Immature natural killer cell (primary cell): ENCODE measurements around the gene ORM1. TPM values are rescaled to one million over a fixed set of nuclear protein-coding genes. Genes with fewer than 3 reads are reported as not detected.

Experiments
- DNase-seq, 3 donors: peaks; one replicate each; pipeline ENCODE4 v3.0.0; 2022; ENCODE audit warnings: mixed read lengths in 1 of 3
- H3K27ac Mint-ChIP-seq, 6 donors: one replicate each; pipeline ENCODE4 v1.8.0; 2020; ENCODE audit warnings: mixed read lengths in 6 of 6, mild to moderate bottlenecking in 5 of 6, inconsistent platforms in 4 of 6, moderate library complexity in 3 of 6
- H3K27me3 Mint-ChIP-seq, 3 donors: one replicate each; pipeline ENCODE4 v1.8.0; 2020 to 2021; ENCODE audit warnings: low read depth in 3 of 3, mild to moderate bottlenecking in 3 of 3, mixed read lengths in 3 of 3, moderate library complexity in 3 of 3, inconsistent platforms in 1 of 3
- H3K36me3 Mint-ChIP-seq, 3 donors: one replicate each; pipeline ENCODE4 v1.8.0; 2020; ENCODE audit warnings: mixed read lengths in 3 of 3, inconsistent platforms in 2 of 3, mild to moderate bottlenecking in 2 of 3
- H3K4me1 Mint-ChIP-seq, 2 donors: one replicate each; pipeline ENCODE4 v1.8.0; 2020; ENCODE audit warnings: inconsistent platforms in 2 of 2, mild to moderate bottlenecking in 2 of 2, mixed read lengths in 2 of 2, moderate library complexity in 1 of 2
- H3K4me3 Mint-ChIP-seq, 5 donors: one replicate each; pipeline ENCODE4 v1.8.0; 2020; ENCODE audit warnings: mild to moderate bottlenecking in 5 of 5, mixed read lengths in 5 of 5, inconsistent platforms in 3 of 5, moderate library complexity in 3 of 5
- H3K9me3 Mint-ChIP-seq, 6 donors: one replicate each; pipeline ENCODE4 v1.8.0; 2020; ENCODE audit warnings: mild to moderate bottlenecking in 6 of 6, mixed read lengths in 6 of 6, inconsistent platforms in 4 of 6, moderate library complexity in 3 of 6
- polyA plus RNA-seq, 3 donors: library from polyadenylated mRNA; unstranded; fragments of 300-500 nt; fragmentation: Illumina TruSeq; gene quantifications; one replicate each; pipeline ENCODE4 v1.2.3, GENCODE V29; 2021

The ORM1 gene
- polyA plus RNA-seq, 3 donors from 2014 or later = not detected

DNA sequence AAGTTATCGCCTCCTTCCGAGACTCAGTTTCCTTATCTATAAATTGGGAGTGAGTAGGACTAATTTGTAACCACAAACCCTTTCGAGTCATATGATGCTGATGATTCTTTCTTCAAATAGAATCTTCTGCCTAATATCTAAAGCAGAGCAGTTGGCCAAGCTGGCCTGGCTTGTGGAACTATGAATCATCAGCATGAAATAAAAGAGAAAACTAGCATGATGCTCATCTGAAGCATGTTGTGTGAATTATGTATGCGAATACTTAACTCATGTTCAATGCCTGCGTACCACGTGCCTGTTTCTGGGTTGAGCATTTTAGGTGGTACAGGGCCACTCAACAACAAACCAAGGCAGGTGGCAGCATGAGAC, 15.0 kb upstream of the ORM1 start:
- Mint-ChIP-seq H3K27ac (no peak overlapping the region), H3K4me1 (peaks cover 0 to 2% of the 10 kb centered on the region in 2 donors), H3K4me3 (no peak overlapping the region), H3K27me3 (peaks cover 0 to 8% (median 0%) of the 10 kb centered on the region in 3 donors), H3K36me3 (no peaks in the 10 kb centered on the region), H3K9me3 (no peaks in the 10 kb centered on the region)
- no peak for DNase-seq

DNA sequence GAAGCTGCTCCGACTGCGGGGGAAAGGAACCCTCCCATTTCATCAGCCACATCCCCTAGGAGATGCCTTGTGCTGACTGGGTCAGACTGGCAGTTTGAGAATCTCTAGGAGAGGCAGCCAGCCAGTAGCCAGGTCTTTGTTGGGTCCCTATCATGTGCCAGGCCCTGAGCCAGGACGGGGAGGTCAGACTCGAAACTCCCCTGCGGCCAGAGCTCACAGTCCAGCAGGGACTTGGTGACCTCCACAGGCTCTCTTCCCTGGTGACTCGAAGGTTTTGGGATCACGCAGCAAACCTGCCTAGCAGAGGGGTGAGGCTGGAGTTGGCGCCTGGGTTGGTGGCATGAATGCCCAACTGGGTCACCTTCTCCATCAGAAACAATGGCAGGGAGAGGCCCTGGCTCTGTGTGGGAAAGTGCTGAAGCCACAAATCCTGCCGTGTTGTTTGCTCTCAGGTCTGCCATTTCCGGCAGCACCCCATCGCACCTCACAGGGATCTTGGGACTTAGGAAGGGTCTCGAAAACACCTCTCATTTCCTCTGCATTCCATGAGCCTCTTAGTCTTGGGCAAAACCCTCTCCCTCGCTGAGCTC, 14.4 kb upstream of the ORM1 start:
- Mint-ChIP-seq H3K4me1 (peaks cover 0 to 2% of the 10 kb centered on the region in 2 donors), H3K27ac (no peak overlapping the region), H3K36me3 (no peaks in the 10 kb centered on the region), H3K27me3 (peaks cover 0 to 8% (median 0%) of the 10 kb centered on the region in 3 donors), H3K9me3 (no peaks in the 10 kb centered on the region), H3K4me3 (no peak overlapping the region)
- no peak for DNase-seq

DNA sequence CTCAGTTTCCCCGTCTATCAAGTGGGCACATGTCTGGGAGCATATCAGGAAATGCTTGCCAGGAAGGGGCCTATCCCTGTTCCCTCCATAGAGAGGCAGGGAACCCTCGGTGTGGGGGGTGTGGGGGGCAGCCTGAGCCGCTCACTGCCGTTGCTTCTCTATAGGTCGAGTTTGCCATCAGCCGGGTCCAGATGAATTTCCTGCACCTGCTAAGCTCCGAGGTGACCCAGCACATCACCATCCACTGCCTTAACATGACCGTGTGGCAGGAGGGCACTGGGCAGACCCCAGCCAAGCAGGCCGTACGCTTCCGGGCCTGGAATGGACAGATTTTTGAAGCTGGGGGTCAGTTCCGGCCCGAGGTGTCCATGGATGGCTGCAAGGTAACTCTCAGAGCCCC, 13.8 kb upstream of the ORM1 start:
- no peaks in the 10 kb centered on the region for H3K9me3 Mint-ChIP-seq

DNA sequence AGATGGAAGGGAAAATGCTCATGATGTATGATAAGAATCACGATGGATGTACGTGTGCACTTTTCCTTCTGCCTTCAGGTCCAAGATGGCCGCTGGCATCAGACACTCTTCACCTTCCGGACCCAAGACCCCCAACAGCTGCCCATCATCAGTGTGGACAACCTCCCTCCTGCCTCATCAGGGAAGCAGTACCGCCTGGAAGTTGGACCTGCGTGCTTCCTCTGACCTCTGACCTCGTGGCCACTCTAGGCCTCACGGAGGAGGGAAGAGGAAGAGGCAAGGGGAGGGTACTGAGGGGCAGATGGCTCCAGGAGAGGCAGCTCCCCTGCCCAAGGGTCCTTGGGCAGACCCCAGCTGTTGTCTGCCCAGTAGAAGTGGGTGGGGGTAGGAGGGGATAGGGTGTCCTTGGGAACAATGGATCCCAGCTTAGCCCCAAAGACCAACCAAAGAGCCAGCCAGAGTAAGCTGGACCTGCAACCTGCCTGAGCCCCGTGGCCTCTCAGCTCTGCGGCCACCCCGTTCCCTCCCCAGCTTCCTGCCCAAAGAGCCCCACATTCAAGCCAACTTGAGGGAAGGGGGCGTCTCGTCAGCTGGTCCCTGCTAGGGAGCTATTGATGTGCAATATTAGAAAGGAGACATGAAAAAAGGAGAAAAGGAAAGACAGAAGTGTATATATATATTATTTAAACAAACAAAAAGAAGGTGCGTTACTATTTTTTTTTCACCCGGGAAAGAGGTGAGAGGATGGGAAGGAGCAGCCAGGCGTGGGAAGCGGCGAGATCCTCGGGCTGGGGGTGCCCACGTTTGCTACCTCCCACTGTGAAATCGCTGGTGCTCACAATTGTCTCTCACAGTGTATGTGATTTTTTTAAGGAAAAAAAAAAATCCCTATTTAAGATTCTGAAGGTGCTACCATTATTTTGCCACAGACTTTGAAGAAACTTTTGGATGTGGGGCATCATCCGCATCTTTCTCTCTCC, 12.1 kb upstream of the ORM1 start:
- no peaks in the 10 kb centered on the region for H3K4me1 Mint-ChIP-seq
- no peaks in the 10 kb centered on the region for H3K36me3 Mint-ChIP-seq
- no peak overlapping the region for H3K4me3 Mint-ChIP-seq
- H3K9me3 Mint-ChIP-seq = no peaks in the 10 kb centered on the region
- no peak overlapping the region for H3K27ac Mint-ChIP-seq
- no peak for DNase-seq
- H3K27me3 Mint-ChIP-seq = peaks cover 0 to 3% (median 0%) of the 10 kb centered on the region in 3 donors

More for the DNA sequence above, 13.8 kb upstream of the ORM1 start:
- H3K27ac Mint-ChIP-seq = no peak overlapping the region
- peaks cover 0 to 2% of the 10 kb centered on the region in 2 donors for H3K4me1 Mint-ChIP-seq
- peaks cover 0 to 6% (median 0%) of the 10 kb centered on the region in 3 donors for H3K27me3 Mint-ChIP-seq
- H3K36me3 Mint-ChIP-seq = no peaks in the 10 kb centered on the region
- no peak overlapping the region for H3K4me3 Mint-ChIP-seq
- no peak for DNase-seq

DNA sequence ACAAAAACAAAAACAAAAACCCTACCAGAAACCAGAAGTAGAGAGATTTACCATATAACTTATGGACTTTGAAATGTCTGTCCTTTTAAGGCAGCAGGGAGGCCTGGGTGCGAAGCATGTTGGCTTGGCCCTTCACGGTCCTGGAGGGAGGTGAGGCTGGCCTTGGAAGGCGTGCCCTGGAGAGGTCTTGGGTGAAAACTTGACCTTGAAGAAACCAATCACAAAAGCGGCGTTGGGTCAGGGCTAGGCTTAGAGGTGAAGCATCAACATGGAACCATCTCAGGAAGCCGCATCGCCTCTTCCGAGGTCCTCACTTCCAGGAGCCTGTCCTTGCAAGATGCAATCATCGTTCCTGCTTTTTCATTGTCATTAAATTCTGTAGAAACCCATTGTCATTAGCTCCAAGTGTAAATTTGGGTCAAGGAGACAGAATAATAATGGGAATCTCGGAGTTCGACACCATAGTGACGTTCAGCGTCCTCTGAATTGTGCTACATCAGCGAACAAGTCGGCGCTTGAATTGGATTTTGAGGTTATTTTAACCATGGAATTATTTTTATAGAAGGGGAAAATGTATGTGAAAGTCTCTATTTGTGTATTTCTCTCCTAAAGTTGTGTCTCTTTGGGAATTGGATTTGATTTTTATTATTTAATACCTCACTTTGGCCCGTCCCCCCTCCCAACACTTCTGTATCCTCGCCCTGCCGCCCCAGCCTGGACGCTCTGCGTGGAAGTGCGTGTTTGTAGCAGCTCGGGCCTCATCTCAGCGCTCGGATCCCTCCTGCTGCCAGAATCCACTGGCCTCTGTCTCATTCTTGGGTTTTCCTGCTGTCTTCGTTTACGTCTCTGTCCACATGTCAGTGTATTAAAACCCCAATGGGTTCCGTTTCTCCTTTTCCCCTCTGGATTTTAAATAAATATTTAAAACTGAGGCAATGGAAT, 11.1 kb upstream of the ORM1 start:
- DNase-seq = no peak
- no peaks in the 10 kb centered on the region for H3K4me1 Mint-ChIP-seq
- no peak overlapping the region for H3K27ac Mint-ChIP-seq
- peaks cover 0 to 2% (median 0%) of the 10 kb centered on the region in 3 donors for H3K27me3 Mint-ChIP-seq
- no peaks in the 10 kb centered on the region for H3K9me3 Mint-ChIP-seq
- no peaks in the 10 kb centered on the region for H3K36me3 Mint-ChIP-seq
- no peak overlapping the region for H3K4me3 Mint-ChIP-seq

- H3K27me3 Mint-ChIP-seq = peaks cover 0 to 2% (median 0%) of the 10 kb centered on the region in 3 donors
- DNase-seq = no peak
- H3K36me3 Mint-ChIP-seq = no peaks in the 10 kb centered on the region
- H3K27ac Mint-ChIP-seq = no peak overlapping the region
- no peaks in the 10 kb centered on the region for H3K4me1 Mint-ChIP-seq
- H3K9me3 Mint-ChIP-seq = no peaks in the 10 kb centered on the region
- no peak overlapping the region for H3K4me3 Mint-ChIP-seq
These were observed 10.4 kb upstream of the ORM1 start for GRCh38 chr9:114312513-114312875.

DNA sequence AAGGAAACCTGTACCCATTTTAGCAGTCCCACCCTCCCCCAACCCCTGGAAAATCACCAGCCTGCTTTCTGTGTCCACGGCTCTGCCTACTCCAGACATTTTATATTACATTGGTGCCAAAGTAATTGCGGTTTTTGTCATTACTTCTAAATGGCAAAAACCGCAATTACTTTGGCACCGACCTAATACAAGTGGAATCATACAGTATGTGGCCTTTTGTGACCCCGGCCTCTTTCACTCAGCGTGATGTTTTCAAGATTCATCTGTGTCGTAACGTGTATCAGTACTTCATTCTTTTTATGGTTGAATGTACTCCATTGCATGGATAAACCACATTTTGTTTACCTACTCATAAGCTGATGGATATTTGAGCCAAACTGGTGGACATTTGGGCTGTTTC, 9.7 kb upstream of the ORM1 start:
- Mint-ChIP-seq H3K4me3 (no peak overlapping the region), H3K27me3 (peaks cover 0 to 4% (median 0%) of the 10 kb centered on the region in 3 donors), H3K4me1 (no peaks in the 10 kb centered on the region), H3K27ac (no peak overlapping the region), H3K9me3 (no peaks in the 10 kb centered on the region), H3K36me3 (no peaks in the 10 kb centered on the region)
- DNase-seq = no peak

GRCh38 chr9:114314256-114314867, 8.5 kb upstream of the ORM1 start:
- Mint-ChIP-seq H3K4me3 (no peak overlapping the region), H3K4me1 (no peaks in the 10 kb centered on the region), H3K27ac (peak overlapping the region in 1 of 6 donors; percentile 24), H3K9me3 (no peaks in the 10 kb centered on the region), H3K36me3 (no peaks in the 10 kb centered on the region), H3K27me3 (peaks cover 0 to 7% (median 0%) of the 10 kb centered on the region in 3 donors)
- no peak for DNase-seq

DNA sequence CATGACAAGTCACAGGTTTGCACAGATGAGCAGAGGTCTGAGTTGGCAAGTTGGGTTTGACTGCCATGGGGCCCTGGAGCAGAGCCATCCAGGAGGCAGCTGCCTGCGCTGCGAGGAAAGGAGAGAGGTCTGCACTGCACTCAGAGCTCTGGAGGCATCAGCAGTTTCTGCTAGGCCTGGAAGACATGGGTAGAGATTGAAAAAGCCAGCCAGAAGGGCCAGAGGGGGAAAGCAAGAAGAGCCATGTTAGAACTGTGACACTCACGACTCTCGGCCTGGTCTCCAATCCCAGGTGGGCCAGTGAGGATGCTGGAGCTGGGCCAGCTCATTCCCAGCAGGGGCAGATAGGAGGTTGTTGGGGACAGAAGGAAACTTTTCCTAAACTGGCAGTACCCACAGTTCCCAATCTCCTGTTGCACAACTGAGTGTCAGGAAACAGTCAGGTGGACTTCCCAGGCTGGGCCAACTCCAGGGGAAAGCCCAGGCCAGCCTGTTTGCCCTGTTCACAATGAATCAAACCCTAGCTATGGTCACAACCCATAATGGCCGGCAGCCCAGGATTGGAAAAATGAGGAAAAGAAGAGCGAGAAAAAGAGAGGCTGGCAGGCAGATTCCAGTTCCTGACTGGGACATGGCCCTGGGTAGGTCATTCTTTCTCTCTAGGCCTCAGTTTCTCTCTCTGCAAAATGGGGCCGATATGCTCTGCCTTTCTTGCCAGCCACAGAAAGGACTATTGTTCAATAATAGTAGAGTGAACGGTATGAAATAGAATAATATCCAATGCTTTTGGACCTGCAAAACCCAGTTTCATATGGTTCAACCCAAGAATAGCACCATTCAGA, 7.8 kb upstream of the ORM1 start:
- no peak overlapping the region for H3K4me3 Mint-ChIP-seq
- peaks cover 0 to 7% (median 0%) of the 10 kb centered on the region in 3 donors for H3K27me3 Mint-ChIP-seq
- DNase-seq = no peak
- no peaks in the 10 kb centered on the region for H3K36me3 Mint-ChIP-seq
- H3K4me1 Mint-ChIP-seq = no peaks in the 10 kb centered on the region
- no peaks in the 10 kb centered on the region for H3K9me3 Mint-ChIP-seq
- H3K27ac Mint-ChIP-seq = peak overlapping the region in 1 of 6 donors; percentile 46

GRCh38 chr9:114315723-114316363, 7.1 kb upstream of the ORM1 start:
- Mint-ChIP-seq H3K9me3 (no peaks in the 10 kb centered on the region), H3K4me3 (no peak overlapping the region), H3K36me3 (no peaks in the 10 kb centered on the region), H3K27me3 (peaks cover 0 to 7% (median 2%) of the 10 kb centered on the region in 3 donors), H3K4me1 (no peaks in the 10 kb centered on the region), H3K27ac (no peak overlapping the region)
- no peak for DNase-seq

- peaks cover 0 to 7% (median 2%) of the 10 kb centered on the region in 3 donors for H3K27me3 Mint-ChIP-seq
These were observed 6.2 kb upstream of the ORM1 start for GRCh38 chr9:114316605-114317230.

More at GRCh38 chr9:114316605-114317230, 6.2 kb upstream of the ORM1 start:
- DNase-seq = no peak
- Mint-ChIP-seq H3K27ac (no peak overlapping the region), H3K4me1 (no peaks in the 10 kb centered on the region), H3K4me3 (no peak overlapping the region), H3K36me3 (no peaks in the 10 kb centered on the region), H3K9me3 (no peaks in the 10 kb centered on the region)
